ENCODE measurements around the gene CDH15. TPM values are rescaled to one million over a fixed set of nuclear protein-coding genes. Genes with fewer than 3 reads are reported as not detected.

Gene CDH15
- total RNA-seq, 1 experiment from 2014 or later: 1.5 TPM

DNA sequence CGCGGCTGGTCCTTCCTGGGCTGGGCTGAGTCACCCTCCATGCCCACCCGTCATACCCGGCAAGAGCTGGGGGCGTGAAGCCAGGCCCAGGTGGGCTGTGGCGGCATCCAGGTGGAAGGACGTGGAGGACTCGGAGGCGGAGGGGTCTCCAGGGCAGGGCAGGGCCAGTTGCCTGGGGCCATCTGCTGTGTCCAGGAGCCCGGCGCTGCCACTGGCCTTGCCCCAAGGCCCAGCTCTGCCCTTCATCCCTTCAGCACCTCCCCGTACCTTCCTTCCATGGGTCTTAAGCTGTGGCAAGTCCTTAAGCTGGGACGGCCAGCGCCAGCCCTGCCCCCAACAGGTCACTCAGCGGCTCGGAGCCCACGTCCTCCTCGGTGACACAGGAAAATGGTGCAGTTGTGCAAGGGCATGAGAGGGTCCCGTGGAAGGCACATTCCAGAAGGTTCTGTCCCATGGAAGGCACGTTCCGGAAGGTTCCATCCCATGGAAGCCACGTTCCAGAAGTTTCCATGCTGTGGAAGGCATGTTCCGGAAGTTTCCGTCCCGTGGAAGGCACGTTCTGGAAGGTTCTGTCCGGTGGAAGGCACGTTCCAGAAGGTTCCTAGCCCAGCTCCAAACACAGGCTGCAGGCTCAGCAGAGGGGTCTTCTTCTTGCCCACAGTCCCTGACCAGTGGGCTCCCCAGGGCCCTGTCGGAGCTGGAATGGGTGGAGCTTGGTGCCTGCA is 10.4 kb upstream of the CDH15 start:
- TF ChIP-seq EZH2phosphoT487 (IDR thresholded peaks at IDR 0.05; ENCODE audit: borderline replicate concordance, low read length): no peak
- no peak for TF ChIP-seq EZH2 (IDR thresholded peaks at IDR 0.05; ENCODE audit: low read length, unreplicated experiment)
- TF ChIP-seq, protein P1, sequence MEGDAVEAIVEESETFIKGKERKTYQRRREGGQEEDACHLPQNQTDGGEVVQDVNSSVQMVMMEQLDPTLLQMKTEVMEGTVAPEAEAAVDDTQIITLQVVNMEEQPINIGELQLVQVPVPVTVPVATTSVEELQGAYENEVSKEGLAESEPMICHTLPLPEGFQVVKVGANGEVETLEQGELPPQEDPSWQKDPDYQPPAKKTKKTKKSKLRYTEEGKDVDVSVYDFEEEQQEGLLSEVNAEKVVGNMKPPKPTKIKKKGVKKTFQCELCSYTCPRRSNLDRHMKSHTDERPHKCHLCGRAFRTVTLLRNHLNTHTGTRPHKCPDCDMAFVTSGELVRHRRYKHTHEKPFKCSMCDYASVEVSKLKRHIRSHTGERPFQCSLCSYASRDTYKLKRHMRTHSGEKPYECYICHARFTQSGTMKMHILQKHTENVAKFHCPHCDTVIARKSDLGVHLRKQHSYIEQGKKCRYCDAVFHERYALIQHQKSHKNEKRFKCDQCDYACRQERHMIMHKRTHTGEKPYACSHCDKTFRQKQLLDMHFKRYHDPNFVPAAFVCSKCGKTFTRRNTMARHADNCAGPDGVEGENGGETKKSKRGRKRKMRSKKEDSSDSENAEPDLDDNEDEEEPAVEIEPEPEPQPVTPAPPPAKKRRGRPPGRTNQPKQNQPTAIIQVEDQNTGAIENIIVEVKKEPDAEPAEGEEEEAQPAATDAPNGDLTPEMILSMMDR (conservative IDR thresholded peaks at IDR 0.05; ENCODE audit: low read depth, low read length): no peak
- intact Hi-C loops (cut with micrococcal nuclease): loop anchor here (10.0 kb wide), 2 partner anchors 106 to 346 kb away; partner anchors contain the start of gene APRT
- H4K20me1 ChIP-seq (ENCODE audit: low read length): no peaks in the 10 kb centered on the region
- H2AFZ ChIP-seq (ENCODE audit: low read length): no peak overlapping the region
- H3K4me3 ChIP-seq (ENCODE audit: low read length): no peak overlapping the region
- H3K79me2 ChIP-seq (ENCODE audit: low read length): no peaks in the 10 kb centered on the region
- no peaks in the 10 kb centered on the region for H3K36me3 ChIP-seq (ENCODE audit: low read depth, low read length)
- ChIA-PET CTCF (no interaction called here), POLR2A (ENCODE audit: unreplicated experiment) (no interaction called here)
- no peak overlapping the region for H3K27ac ChIP-seq (ENCODE audit: low read length)
- peaks cover 7% of the 10 kb centered on the region for H3F3A ChIP-seq (ENCODE audit: low read length, unreplicated experiment)
- no peaks in the 10 kb centered on the region for H3K9me3 ChIP-seq (ENCODE audit: low read length)
- no TSS peak for BruUV-seq (replicated peaks)
- H3K4me1 ChIP-seq (ENCODE audit: insufficient read depth, low read length): no peaks in the 10 kb centered on the region
- no peaks in the 10 kb centered on the region for H3K27me3 ChIP-seq (ENCODE audit: low read length)
- H3K4me2 ChIP-seq (ENCODE audit: low read length): no peak overlapping the region
- no peak overlapping the region for H3K9ac ChIP-seq (ENCODE audit: low read length)
- ATAC-seq: no peak
- no peaks in the 10 kb centered on the region for H3K9me2 ChIP-seq (replicated peaks; ENCODE audit: low read length)
- DNase-seq: no peak

- no peak overlapping the region for H3K27ac ChIP-seq (ENCODE audit: low read length)
- H3K4me2 ChIP-seq (ENCODE audit: low read length): no peak overlapping the region
- no peaks in the 10 kb centered on the region for H3K79me2 ChIP-seq (ENCODE audit: low read length)
- H3K9ac ChIP-seq (ENCODE audit: low read length): no peak overlapping the region
- no peaks in the 10 kb centered on the region for H3K9me2 ChIP-seq (replicated peaks; ENCODE audit: low read length)
- H3F3A ChIP-seq (ENCODE audit: low read length, unreplicated experiment): peaks cover 7% of the 10 kb centered on the region
- no peak overlapping the region for H3K4me3 ChIP-seq (ENCODE audit: low read length)
- no peaks in the 10 kb centered on the region for H4K20me1 ChIP-seq (ENCODE audit: low read length)
- TF ChIP-seq EZH2 (IDR thresholded peaks at IDR 0.05; ENCODE audit: low read length, unreplicated experiment): no peak
- no peak for TF ChIP-seq EZH2phosphoT487 (IDR thresholded peaks at IDR 0.05; ENCODE audit: borderline replicate concordance, low read length)
- TF ChIP-seq, protein P1 (conservative IDR thresholded peaks at IDR 0.05; ENCODE audit: low read depth, low read length): no peak
- H3K4me1 ChIP-seq (ENCODE audit: insufficient read depth, low read length): no peaks in the 10 kb centered on the region
- DNase-seq (no peak), ATAC-seq (no peak)
- ChIA-PET CTCF (no interaction called here), POLR2A (ENCODE audit: unreplicated experiment) (no interaction called here)
- H3K27me3 ChIP-seq (ENCODE audit: low read length): no peaks in the 10 kb centered on the region
- H2AFZ ChIP-seq (ENCODE audit: low read length): no peak overlapping the region
- H3K9me3 ChIP-seq (ENCODE audit: low read length): no peaks in the 10 kb centered on the region
- BruUV-seq (replicated peaks): no TSS peak
- no peaks in the 10 kb centered on the region for H3K36me3 ChIP-seq (ENCODE audit: low read depth, low read length)
- intact Hi-C loops (cut with micrococcal nuclease): loop anchor here (10.0 kb wide), 2 partner anchors 107 to 347 kb away; partner anchors contain the start of gene APRT
Observed at GRCh38 chr16:89161763-89162713, 9.5 kb upstream of the CDH15 start.
